HG03175 (cell line): Measurements from ENCODE around the gene MPP2.
"Not testable (repeated sequence)": the region's sequence is repeated elsewhere in the genome, so short reads cannot be mapped to it uniquely, and the experiment has no call there.

ENCODE experiments used
- ATAC-seq: cut with Tn5 transposase; IDR thresholded peaks from one replicate; pipeline ENCODE4 v1.9.1; 2021; ENCODE audit warnings: mild to moderate bottlenecking, moderate library complexity; ENCODE audit not compliant: unreplicated experiment

MPP2 gene

DNA sequence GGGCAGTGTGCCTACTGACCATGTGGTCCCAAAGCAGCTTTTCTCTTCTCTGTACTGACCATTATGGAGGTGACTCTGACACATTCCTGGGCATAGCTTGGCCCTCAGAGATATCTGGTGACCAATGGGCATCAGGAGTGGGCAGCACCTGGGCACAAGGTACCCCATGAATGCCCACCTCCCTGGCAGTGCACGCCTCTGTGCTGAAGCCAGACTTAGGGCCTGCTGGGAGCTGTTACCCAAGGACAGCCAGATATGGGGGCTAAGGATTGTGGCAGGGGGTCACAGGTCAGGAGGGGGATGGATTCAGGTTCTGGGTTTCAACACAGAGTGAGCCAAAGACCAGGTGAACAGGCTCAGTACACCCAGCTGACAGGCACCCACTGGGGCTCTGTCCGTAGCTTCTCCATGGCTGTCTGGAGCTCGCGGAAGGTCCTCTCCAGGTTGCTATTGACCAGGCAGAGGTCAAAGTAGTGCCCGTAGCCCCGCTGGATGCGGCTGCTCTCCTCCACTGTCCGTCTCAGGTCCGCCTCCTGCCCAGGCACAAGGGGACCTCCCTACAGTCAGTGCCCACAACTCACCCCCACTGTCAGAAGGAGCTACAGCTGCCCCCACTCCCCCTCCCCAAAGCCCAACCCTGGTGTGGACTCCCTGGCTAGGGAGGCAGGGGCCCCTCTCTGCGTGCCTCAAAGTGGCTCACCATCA is 29.7 kb downstream of the MPP2 start:
- no peak for ATAC-seq

DNA sequence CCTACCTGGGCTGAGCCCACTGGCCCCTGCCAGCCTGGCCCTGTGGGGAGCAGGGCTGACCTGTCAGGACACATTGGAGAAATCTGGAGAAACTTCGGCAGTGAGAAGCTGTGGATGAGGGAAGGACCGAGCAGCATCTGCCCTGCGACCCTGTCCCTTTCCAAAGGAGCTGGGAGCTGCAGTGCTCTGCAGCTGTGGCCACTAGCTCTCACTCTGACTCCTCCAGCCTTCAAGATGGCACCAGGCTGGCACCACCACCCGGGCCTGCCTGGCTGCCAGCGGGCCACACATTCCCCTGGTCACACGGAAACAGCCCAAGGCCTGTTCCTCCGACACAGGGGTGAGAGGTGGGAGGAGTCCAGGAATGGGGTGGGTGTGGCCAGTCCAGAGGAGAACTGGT is 30.3 kb downstream of the MPP2 start:
- no peak for ATAC-seq

DNA sequence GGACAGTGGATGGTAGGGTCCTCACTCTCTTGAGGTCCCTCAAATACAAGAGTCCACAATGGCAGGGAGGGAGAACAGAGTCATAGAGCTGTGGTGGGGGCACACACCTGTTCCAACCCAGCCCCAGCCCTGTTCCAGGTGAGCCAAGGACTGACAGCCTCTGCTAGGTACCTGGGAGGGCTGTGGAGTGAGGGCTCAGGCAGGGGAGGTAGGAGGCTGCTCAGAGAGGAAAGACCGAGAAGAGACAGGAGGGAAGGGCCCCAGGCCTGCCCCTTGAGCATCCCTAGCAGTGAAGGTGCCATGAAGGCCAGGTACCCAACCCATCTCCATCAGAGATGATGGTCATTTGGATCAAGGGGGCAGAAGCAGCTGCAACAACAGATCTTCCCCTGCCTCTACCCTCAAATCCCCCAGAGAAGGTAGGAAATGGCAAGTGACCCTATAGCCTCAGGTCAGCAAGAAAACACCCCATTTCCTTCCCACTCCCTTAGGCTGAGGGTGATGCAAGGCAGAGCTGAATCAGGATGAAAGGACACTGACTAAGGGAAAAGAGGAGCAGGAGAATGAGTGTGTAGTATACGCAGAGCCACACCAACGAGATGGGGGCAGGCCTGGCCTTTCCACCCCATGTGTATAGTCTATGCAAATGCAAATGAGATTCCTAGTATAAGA is 31.7 kb downstream of the MPP2 start:
- ATAC-seq: no peak

DNA sequence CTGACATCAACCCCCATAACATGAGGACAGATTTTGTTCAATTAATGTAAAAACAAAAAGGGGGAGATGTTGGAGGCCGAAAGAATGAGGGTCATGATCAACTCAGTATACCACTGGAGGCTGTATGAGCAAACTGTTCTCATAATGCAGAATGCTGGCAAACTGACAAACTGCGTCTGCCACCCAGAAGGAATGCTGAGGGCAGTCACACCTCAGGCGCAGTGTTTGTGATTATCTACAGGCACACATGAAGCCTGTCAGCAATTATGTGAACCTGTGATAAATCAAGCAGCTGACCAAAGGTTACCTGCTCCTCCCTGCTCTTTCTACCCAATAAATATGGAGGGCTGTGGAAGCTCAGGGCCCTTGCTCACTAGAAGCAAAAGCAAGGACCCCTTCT is 33.0 kb downstream of the MPP2 start:
- ATAC-seq: no peak

DNA sequence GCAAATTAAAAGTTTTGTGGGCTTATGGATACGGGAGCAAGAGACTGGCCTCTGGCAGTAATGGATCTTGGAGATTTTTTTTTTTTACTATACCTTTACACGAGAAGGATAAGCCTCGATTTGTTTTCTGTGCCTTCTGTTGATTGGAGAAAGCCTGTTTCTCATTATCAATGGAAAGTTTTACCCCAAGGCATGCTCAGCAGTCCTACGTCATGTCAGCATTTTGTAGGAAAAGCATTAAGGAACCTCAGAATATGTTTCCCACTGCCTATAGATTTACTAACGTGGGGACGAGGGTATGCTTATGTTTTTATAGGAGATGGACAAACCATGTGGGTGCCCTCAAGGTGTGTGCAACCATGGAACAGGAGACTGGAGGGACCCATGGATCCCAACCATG is 33.5 kb downstream of the MPP2 start:
- ATAC-seq: no peak

DNA sequence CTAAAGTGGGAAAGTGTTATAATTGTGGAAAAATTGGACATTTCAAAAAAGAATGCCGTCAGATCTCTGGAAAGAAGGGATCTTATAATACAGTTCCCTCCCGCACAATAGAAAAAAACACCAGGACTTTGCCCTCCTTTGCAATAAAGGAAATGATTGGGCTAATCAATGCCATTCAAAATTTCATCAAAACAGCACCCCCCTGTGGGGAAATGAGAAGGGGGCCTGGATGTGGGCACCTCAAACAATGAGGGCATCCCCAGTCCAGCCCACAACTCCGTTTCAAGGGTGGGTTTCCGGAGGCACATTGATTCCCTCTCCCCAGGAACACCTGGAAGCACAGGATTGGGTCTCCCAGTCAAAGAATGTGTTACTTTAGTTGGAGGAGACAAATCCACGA is 34.2 kb downstream of the MPP2 start:
- ATAC-seq: no peak

DNA sequence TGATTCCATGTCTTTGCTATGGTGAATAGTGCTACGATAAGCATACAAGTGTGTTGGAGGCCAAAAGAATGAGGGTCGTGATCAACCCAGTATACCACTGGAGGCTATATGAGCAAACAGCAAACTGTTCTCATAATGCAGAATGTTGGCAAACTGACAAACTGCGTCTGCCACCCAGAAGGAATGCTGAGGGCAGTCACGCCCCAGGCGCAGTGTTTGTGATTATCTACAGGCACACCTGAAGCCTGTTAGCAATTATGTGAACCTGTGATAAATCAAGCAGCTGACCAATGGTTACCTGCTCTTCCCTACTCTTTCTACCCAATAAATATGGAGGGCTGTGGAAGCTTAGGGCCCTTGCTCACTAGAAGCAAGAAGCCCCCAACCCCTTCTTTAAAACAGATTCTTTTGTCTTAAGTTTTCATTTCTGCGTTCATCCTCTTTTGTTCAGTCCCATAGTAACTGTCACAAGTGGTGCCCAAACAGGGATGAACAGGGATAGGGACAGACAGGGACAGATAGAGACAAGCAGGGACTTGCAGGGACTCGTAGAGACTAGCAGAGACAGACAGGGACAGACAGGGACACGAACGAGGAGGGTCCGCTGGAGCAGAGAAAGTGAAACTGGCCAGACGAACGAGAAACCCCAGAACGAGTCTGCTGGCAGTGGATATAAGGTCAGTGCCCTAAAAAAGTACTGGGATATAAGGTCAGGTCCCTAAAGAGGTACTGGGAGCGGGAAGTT is 35.2 kb downstream of the MPP2 start:
- ATAC-seq: no peak

DNA sequence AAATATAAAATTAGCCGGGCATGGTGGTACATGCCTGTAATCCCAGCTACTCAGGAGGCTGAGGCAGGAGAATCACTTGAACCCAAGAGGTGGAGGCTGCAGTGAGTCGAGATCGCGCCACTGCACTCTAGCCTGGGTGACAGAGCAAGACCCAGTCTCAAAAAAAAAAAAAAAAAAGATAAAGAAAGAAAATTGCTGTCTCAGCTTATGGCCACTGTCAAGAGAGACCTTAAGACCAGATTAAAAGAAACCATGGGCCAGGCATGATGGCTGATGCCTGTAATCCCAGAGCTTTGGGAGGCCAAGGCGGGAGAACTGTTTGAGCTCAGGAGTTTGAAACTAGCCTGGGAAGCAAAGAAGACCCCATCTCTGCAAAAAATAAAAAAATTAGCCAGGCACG is 38.3 kb downstream of the MPP2 start:
- ATAC-seq: not testable (repeated sequence)

DNA sequence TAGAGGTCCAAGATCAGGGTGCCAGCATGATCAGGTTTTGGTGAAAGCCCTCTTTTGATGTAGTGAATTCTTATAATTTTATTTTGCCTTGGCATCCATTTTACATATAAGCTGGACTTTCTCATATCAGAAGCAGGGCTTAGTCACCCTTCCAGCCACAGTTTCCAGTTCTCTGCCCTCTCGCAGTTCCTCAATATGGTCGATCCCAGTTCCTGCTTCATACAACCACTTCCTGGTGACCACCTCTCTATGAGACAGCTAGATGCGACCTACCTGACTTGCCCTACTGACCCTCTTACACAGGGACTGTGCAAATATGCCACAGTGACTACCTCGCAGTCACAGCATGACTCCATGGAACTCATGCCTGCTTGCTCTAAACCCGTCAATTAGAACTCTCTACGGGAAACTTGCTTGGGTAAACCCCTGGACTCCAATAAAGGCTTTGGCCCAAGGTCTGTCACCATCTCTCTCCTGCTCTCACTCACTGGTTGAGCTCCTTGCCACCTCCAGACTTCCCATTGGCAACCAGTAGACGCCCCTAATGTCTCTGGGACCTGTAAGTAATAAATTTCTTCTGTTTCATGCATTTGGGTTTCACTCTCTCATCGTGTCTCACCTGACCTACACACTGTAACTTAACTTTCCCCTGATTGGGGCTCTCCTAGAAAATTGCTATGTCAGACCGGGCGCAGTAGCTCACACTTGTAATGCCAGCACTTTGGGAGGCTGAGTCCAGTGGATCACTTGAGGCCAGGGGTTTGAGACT is 38.9 kb downstream of the MPP2 start:
- no peak for ATAC-seq

DNA sequence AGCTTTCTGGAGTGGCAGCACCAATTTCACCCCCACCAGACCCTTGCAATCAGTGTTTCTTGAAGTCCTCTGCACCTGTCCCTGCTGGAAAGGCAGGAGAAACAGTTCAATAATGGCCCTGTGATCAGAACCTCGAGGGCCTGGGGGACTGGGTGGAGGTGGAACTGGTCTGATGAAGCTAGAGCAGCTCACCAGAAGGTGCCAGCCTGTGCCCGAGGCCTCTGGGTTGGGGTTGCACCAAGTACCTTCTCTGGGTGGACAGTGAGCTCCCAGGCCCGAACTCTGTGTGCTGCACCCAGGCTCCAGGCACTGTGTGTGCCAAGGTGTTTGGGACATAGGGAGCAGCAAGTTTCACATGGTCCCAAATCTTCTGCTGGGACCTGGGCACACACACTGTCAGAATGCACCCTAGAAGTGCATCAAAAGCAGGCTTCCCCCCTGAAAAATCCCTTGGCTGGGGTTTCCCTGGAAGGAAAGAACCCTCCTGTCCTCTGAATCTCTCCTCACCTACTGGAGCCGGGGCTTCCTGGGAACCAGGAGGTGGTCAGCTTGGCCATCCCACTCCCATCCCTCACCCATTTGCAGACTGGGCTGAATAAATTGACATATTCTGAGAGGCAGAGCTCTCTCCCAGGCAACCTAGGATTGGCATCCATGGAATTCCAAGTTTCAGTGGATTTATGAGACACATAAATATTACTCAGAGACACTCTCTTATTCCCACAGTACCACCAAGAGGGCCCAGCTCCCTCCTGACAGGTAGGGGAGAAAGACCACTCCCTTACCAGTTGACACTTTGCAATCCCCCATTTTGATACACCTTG is 43.0 kb downstream of the MPP2 start:
- no peak for ATAC-seq

DNA sequence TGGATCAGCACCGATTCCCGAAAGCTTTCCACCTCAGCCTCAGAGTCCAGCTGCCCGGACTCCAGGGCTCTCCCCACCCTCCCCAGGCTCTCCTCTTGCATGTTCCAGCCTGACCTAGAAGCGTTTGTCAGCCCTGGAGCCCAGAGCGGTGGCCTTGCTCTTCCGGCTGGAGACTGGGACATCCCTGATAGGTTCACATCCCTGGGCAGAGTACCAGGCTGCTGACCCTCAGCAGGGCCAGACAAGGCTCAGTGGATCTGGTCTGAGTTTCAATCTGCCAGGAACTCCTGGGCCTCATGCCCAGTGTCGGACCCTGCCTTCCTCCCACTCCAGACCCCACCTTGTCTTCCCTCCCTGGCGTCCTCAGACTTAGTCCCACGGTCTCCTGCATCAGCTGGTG is 45.4 kb downstream of the MPP2 start:
- no peak for ATAC-seq

DNA sequence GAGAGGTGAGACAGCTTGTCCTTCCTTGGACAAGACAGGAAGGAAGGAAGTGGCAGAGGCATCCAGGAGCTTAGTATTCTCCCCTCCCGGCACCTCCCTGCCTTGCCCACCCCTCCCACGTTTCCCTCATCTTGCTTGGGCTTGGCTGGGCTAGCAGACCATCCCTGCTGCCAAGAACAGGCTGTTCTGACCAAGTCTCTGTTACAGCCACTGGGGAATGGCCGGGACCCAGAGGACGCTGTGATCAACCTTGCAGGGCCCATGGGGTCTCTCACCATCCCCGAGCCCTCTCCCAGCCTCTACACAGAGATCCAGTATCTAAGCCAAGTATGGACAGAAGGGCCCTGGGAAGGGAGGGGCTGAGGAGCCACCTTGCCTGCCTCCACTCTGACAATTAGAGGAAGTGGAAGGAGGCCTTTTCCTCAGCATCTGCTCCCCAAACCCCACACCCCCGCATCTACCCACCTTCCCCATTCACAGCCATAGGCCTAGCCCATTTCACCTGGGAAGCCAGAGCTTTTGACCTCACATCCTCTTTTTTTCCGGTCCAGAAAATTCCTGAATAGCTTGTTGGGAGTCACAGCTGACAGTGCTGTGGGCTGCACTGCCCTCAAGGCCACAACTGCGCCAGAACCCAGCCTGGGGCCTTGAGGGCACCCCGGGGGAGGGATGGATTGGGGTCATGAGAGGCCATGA is 46.3 kb downstream of the MPP2 start:
- ATAC-seq: no peak

DNA sequence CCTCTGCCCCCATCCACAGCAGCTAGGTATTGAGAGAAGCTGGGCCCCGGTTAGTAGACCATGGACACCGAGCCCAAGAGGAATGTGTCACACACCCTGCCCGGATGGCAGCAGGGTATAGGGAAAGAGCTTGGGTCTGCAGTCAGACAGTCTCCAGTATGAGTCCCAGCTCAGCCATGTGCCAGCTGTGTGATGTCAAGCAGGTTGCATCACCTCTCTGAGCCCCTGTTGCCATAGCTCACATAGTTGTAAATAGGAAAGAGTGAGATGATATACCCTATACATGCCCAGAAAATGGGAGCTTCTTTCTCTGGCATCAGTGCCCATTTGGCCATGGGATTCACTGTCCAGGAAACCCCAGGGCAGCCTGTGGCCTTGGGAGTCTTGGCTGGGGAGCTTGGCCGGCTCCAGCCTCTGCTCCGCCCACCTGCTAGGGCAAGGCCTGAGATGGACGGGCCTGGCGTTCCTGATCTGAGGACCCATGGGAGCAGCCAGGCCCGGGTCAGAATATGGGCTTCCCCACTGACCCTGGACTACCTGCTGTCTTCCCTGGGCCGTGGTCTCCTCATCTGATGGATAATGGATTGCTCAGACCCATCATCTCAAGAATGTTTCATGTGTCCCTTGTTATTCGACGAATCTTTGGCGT is 47.1 kb downstream of the MPP2 start:
- no peak for ATAC-seq

DNA sequence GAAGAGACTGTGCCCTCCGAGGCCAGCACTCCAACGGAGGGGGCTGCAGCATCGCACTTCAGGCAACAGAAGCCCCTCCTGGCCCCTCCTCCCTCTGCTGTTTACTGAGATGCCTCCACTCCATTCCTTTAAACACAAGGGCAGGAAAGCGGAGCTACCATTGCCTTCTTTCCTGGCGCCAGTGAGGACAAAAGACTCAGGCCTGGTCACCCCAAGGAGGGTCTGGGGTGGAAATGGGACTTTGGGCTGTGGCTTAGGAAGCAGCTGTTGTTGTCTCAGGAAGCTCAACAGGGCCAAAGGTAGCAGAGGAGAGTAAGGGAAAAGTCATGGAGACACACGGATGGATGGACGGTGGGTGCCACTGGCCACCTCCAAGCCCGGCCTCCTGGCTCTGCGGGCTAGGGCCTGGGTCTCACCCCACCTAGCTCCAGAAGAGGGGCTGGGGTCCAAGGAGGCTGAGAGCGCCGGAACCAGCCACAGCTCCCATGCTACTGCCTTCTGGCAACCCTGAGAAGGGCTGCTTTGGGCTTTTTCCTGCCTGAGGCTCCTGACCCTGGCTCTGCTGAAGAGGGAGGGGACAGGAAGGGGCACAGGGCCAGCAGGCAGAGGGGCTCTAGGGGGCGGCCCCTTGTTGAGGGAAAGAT is 49.3 kb downstream of the MPP2 start:
- ATAC-seq: no peak

DNA sequence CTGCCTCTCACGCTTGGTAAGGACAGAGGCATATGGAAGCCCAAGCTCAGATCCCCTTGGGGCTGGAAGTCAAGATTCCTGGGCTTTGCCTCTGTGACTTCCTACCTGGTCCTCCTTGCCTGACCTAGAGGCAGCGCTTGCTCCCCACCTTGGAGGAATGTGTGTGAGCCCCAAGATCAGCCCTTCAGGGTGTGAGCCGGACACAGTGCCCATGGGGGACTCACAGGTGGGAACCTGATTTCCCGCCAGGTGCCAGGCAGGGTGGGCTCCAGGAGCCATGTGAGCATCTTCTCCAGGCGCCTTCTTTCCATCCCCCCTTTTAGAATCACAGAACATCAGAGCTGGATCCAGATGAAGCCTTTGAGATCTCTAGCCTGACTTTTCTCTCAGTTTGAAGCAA is 50.2 kb downstream of the MPP2 start:
- ATAC-seq: no peak

DNA sequence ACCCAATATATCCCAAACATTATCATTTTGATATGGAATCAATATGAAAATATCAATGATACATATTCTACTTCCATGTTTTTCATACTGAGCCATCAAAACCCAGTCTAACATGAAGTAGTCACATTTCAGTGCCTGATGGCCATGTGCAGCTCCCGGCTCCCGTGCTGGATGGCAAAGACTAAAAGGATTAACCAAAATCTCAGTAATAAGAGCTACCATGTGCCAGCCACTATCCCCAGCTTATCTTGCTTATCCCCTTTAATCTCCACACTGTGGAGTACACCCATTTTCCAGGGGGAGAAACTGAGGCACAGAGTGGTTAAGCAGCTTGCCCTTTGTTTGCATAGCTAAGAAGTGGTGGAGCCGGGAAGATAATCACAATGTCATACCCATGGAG is 51.2 kb downstream of the MPP2 start:
- ATAC-seq: no peak

DNA sequence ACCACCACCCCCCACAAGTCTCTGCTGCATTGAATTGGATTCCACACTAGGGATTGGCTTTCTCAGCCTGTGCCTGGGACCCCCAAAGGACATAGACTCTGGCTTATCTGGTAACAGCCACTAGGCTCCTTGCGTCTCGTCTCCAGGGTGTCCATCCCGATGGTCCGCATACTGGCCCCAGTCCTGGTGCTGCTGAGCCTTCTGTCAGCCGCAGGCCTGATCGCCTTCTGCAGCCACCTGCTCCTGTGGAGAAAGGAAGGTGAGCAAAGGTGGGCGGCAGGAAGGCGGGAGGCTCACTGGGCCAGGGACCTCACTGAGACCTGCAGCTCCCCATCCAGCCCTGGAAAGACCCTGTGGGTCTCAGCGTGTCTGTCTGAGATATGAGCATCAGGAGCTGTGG is 52.3 kb downstream of the MPP2 start:
- ATAC-seq: no peak

DNA sequence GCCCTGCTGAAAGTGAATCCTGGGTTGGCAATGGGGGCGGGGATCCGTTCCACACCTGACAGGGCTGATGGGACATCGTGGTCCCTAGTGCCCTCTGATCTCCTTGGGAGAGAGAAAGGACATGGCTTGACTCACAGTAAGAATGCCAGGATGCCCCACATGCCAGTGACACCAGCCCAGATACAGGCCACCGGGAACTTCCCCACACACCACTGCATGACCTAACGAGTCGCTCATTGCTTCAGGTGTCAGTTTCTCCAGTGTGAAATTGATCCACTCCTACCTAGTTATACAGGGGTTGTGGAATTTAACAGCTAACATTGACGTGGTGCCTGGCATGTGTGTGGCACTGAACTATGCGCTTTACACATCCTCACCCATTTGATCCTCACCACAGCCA is 52.8 kb downstream of the MPP2 start:
- ATAC-seq: no peak

DNA sequence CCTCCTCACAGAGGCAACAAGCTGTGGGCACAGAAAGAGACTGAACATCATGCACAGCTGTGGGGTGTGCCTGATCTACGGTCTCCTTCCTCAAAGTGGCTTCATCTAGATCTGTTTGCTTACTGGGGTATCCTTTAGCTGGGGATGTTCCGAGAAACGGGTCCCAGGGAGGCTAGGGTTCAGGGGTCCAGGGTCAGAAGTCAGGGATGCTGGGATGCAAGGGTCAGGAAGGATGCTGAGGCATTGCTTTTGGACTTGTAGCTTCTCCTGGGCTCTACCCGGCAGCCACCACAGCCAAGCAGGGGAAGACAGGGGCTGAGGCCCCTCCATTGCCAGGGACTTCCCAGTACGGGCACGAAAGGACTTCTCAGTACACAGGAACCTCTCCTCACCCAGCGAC is 53.8 kb downstream of the MPP2 start:
- no peak for ATAC-seq
